CD4-positive, alpha-beta T cell treated with Interleukin-4 for 1 hour (primary cell): Measurements from ENCODE around the gene CUL9.

Source experiments
- DNase-seq, 2 donors: peaks; one replicate each; pipeline ENCODE4 v3.0.0-alpha.2; 2020 to 2022

The CUL9 gene

DNA sequence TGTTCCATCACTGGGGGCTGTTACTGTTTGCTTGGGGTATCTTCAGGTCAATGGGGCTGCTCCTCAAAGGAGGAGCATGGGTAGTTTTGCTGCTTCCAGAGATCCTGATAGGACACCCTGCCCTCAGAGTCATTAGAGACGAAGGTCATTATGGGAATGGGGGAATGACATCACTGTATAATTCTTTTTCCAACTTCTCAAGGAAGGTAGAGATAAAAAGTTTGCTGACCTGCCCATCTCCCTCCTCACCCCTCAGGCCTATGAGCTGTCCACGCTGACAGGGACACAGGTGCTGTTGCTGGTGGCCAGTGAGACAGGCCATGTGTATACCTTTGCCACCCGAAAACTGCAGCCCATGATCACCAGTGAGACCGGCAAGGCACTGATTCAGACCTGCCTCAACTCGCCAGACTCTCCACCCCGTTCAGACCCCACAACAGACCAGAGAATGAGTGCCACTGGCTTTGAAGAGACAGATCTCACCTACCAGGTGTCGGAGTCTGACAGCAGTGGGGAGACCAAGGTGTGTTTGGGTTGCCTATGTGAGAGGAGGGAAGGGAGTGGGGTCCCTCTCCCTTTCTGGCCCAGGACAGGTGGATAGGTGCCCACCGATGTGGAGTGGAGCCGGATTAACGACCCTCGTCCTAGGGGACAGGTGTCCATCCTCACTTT is 8.3 kb upstream of the CUL9 start:
- DNase-seq: peak; percentile 16 to 24

DNA sequence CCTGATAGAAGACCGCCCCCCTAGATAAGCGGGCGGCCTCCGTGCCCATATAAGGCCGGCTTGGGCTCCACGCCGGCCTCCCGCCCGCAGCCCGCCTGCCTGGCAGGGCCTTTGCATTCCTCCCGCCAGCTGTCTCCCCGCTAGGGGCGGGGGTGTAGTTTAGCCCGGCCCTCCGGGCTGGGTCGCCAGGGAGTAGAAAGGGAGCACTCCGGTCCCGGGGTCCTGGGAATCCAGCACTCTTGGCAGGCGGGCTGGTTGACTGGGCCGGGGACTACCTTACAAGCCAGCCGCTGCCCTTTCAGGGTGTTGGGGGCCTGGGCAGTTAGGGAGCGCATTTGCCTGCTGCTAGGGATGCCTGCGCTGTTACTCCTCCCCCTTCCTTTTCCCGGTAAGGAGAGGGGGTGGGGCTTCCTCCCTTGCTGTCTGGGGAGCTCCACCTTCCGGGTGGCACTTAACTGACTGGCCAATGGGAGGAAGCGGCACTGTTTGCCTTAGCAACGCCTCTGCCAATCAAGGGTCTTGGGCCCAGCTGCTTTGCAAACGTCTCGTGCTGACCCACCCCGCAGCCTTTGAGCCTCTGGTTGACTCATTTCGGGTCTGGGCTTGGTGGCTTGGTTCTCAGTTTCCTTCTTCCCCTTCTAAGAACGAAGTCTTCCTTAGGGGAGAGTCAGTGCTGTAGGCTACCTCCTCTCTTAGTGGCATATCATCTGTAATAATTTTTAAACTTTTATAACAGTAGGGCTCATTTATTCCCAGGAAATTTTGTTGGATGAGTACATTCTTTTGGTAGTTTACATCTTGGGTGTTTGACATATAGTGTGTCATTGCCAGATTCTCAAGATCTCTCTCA is 7.5 kb upstream of the CUL9 start:
- peak; percentile 97 to 98 for DNase-seq

DNA sequence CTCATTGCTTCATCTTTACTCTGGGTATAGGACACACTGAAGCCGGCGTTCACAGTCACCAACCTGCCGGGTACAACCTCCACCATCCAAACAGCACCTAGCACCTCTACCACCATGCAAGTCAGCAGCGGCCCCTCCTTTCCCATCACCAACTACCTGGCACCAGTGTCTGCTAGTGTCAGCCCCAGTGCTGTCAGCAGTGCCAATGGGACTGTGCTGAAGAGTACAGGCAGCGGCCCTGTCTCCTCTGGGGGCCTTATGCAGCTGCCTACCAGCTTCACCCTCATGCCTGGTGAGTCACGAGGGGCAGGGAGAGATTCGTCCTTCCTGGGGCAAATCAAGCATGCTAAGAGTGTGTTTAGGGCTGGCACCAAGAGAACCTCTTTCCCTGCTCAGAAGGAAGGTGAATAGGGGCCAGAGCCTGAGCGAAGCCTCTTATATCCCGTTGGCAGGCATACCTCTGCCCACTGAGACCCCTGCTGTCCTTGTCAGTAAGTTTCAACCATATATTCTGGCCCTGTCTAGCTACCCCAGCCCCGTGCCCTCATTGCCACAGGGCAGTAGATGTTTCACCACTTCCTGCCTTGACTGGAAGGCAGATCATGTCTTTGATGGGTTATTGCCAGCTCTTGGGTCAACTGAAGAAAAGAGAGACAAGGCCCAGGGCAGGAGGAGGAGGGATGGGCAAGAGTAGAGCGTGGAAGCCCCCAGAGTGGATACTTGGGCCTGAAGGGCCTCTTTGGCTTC is 6.1 kb upstream of the CUL9 start:
- DNase-seq: no peak

DNA sequence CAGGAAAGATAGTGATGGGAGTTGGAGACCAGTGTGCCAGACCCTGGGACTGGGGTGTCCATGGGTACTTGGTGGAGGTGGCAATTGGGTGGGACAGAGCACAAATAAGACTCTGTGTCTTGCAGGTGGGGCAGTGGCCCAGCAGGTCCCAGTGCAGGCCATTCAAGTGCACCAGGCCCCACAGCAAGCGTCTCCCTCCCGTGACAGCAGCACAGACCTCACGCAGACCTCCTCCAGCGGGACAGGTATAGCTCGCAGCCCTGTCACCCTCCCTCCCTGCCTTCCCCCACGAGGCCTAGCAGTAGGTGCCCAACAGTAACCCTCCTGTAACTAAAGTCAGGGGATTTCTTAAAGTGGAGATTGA is 5.6 kb upstream of the CUL9 start:
- no peak for DNase-seq

DNA sequence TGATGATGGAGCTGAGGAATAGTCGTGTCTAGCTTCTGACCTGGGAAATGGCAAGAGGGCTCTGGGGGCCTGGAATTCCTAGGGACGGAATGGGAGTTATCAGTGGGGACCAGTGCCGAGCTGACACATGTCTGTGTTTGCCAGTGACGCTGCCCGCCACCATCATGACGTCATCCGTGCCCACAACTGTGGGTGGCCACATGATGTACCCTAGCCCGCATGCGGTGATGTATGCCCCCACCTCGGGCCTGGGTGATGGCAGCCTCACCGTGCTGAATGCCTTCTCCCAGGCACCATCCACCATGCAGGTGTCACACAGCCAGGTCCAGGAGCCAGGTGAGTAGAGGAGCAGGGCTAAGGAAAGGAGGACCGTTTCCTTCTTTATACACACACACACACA is 3.8 kb upstream of the CUL9 start:
- no peak for DNase-seq

DNA sequence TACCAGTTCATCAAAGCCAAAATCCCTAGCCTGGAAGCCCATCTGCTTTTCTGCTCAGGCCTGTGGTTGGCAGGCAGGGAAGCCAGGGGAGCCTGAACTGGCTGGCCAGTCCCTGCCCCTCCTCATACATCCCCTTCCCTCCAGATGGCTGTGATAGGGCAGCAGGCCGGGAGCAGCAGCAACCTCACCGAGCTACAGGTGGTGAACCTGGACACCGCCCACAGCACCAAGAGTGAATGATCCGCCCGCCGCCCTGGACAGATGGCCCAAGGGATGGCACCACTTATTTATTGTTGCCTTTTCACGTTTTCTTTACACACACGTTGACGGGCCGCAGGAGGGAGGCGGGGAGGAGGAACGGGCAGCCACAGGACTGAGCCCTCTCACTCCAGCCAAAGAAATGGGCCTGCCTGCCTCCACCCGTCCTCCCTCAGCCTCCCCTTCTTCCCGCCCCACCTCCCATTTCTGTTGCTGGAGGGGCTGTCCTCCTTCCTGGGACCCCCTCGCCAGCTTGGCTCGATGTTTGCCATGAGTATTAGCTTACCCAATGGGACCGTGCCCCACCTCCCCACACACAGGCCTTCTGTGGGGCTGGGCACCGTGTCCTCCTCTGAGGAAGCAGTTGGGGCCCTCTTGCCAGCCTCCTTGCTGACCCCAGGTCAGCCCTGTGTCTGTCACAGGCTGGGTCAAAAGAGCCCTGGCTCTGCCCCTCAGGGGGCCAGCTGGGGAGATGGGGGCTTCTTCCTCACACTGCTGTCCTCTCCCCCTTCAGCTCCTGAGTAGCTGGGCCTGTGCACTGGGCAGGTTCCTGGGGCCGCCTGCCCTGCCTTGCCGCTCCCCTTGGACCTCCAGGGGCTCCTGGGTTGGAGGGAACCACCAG is 2.8 kb upstream of the CUL9 start:
- no peak for DNase-seq

DNA sequence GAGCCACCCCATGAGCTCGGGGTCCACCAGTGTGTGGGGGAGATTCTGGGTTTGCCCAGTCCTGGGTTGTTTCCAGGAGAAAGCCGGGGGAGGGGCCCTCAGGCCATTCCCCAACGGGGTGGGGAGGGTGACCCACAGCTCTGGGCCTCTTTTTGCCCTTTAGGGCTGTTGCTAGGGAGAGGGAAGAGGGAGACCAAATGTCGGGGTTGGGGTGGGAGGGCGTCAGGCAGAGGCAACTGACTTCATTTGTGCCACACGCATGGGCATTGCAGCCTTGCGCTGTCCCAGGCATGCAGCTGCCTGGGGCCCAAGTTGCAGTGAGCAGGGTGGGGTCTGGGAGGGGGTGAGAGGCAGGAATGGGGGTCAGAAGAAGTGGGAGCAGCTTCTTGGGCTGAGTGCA is 1.9 kb upstream of the CUL9 start:
- DNase-seq: no peak

DNA sequence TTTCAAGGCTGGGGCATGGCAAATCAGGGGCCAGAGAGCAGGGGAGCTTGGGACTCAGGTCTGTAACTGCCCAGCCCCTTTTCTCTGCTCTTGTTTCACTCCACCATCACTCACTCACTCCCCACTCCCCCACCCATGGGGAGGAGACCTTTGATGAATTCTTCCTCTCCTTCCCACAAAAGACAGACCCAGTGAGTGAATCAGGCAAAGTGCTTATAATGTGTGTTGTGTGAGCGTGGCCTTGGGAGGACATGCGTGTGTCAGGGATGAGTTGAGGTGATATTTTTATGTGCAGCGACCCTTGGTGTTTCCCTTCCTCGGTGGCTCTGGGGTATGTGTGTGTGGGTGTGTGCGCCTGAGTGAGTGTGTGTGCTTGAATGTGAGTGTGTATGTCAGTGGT is 1.0 kb upstream of the CUL9 start:
- no peak for DNase-seq

DNA sequence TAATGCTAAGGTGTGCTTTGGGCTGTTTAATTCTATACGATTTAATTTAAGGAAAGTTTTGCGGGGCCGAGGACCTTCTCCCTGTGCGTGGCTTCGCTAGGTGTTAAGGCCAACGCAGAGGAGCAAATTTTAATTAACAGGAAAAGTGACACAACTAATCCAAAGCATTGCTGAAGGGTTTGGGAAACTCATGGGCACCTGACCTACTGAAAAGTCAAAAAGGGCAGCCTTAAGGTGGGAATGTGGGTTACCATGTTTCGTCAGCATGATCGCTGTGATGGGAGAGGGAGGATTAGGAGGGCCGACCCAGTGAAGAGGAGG is 415 bp upstream of the CUL9 start:
- DNase-seq: no peak

DNA sequence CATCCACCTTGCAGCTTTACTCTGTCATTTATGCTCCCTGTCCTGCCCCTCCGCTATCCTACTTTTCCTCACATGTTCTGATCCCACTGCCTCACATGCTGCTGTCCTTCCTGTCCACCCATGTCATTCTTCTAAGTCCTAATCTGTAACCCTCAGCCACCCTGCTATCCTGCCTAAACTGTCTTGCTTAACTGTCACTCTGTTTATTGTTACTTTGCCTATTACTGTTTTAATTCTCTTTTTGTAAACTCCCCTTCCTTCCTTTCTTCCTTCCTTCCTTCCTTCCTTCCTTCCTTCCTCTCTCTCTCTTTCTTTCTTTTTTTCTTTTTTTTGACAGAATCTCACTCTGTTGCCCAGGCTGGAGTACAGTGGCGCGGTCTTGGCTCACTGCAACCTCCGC is 1.4 kb downstream of the CUL9 start:
- DNase-seq: no peak

DNA sequence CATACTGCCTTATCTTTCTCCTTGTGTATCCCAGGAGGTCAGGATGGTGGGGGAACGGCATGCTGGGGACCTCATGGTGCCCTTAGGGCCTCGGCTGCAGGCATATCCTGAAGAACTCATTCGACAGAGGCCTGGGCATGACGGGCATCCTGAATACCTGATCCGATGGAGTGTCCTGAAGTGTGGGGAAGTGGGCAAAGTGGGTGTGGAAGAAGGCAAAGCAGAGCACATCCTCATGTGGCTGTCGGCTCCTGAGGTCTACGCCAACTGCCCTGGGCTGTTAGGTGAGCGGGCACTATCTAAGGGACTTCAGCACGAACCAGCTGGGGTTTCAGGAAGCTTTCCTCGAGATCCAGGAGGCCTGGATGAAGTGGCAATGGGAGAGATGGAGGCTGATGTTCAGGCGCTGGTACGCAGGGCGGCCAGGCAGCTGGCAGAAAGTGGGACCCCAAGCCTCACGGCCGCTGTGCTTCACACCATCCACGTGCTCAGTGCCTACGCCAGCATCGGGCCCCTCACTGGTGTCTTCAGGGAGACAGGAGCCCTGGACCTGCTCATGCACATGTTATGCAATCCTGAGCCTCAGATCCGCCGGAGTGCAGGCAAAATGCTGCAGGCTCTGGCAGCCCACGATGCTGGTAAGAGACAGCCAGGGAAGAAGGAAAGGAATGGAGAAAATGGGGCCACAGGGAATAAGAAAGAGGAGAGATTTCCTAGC is 2.4 kb downstream of the CUL9 start:
- DNase-seq: no peak

DNA sequence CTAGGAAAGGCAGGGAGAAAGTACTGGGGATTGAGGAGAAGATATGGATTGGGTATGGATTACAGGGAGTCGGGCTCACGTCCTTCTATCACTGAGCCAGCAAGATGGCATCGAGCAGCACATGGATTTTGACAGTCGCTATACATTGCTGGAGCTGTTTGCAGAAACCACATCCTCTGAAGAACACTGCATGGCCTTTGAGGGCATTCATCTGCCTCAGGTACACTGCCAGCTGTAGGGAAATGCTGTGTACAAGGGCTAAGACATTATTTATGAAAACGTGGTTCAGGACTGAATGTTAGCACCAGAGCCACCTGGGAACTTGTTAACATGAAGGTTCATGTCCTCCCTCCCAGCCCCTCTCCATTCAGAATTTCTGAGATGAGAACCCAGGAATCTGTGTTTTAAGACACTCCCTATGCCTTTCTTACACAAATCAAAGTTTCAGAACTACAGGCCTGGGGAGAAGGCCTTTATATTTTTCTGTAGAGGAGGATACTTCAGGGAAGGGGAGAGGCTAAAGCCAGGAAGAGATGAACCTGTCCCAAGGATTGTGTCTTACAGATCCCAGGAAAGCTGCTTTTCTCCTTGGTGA is 3.5 kb downstream of the CUL9 start:
- DNase-seq: peak in 1 of 2 donors; percentile 46

DNA sequence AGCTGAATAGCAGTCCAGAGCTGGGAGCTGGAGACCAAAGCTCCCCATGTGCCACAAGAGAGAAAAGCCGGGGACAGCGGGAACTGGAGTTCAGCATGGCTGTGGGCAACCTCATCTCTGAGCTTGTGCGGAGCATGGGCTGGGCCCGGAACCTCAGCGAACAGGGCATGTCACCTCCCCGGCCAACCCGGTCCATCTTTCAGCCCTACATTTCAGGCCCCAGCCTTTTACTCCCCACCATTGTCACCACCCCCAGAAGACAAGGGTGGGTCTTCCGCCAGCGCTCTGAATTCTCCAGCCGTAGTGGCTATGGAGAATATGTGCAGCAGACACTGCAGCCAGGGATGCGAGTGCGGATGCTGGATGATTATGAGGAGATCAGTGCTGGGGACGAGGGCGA is 4.0 kb downstream of the CUL9 start:
- no peak for DNase-seq

DNA sequence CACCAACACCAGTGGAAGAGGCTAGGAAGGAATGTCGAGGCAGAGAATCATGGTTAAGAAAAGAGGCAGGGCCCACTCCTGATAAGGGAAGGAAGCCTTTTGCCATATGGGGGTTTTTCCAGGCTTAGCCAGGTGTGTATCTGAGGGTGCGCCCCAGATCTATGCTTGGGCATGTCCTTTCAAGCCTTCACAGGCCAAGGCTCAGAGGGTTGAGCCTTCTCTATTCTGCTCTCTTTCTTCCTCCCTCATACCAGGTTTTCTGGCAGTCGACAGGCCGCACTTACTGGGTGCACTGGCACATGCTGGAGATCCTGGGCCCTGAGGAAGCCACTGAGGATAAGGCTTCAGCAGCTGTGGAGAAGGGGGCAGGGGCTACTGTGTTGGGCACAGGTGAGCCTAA is 4.7 kb downstream of the CUL9 start:
- no peak for DNase-seq

DNA sequence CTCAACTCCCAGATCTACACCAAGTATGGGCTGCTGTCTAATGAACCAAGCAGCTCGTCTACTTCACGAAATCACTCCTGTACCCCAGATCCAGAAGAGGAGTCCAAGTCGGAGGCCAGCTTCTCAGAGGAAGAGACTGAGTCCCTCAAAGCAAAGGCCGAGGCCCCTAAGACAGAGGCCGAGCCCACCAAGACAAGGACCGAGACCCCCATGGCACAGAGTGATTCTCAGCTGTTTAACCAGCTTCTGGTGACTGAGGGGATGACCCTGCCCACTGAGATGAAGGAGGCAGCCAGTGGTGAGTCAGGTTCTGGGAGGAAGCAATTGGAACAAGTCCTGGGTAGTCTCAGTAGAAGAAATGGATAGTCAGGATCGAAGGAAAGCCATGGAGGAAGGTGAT is 5.8 kb downstream of the CUL9 start:
- no peak for DNase-seq

DNA sequence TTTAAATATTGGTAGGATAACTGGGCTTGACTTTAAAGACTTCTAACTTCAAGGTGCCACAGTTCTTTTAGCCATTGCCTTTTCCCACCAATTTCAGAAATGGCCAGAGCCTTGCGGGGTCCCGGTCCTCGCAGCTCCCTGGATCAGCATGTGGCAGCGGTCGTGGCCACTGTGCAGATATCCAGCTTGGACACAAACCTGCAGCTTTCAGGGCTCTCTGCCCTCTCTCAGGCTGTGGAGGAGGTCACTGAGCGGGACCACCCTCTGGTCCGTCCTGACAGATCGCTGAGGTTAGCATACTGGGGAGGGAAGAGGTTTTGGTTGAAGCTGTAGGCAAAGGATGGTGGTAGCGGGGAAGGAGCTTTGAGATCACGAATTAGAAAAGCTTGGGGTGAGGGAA is 6.4 kb downstream of the CUL9 start:
- DNase-seq: no peak

DNA sequence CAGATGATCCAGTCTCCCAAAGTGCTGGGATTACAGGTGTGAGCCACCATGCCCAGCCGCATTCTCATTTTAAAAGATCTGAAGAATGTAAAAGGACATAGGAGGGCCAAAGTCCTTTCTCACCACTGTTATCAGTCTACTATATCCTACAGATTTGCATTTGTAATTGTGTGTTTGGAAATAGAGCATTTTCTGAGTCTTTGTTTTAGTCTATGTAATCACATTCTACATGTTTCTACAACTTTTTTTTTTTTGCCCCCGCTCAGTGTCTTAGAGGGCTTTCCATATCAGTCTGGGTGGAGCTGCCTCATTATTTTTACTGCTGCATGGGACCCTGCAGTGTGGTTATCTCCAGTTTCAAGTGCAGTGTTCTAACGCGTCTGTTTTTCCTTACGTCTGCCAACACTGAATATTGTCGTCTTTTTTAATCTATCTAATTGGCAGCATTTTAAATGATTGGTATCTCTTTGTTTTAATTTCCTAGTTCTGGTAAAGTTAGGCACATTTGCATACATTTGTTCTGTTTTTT is 7.8 kb downstream of the CUL9 start:
- no peak for DNase-seq

DNA sequence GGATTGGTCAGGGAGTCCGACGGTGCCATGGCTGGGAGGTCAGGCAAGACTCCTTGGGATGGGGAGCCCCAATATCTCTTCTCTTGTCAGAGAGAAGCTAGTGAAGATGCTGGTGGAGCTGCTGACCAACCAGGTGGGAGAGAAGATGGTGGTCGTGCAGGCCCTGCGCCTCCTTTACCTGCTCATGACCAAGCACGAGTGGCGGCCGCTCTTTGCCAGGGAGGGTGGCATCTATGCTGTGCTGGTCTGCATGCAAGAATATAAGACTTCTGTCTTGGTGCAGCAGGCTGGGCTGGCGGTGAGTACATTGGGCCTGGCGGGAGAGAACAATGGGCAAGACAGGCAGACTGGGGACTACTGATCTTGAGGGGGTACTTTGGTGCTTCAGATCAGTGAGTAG is 10.9 kb downstream of the CUL9 start:
- no peak for DNase-seq

DNA sequence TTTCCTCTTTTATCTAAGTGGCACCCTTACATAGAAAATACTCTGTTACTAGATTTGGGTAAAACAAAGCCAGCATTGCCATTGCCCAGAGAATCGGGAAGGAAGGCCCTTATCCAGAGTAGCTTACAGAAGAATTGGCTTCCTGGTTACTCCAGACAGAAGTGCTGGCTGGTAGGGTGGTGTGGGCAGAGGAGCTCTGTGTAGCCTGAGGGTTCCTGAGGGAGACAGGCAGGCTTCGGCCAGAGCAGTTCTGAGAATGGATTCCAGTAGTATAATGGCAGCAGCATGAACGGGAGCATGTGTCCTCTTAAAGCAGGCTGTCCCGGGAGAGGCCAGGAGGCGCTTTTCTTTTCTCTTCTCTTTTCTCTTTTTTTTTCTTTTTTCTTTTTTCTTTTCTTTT is 11.9 kb downstream of the CUL9 start:
- DNase-seq: peak in 1 of 2 donors; percentile 2

DNA sequence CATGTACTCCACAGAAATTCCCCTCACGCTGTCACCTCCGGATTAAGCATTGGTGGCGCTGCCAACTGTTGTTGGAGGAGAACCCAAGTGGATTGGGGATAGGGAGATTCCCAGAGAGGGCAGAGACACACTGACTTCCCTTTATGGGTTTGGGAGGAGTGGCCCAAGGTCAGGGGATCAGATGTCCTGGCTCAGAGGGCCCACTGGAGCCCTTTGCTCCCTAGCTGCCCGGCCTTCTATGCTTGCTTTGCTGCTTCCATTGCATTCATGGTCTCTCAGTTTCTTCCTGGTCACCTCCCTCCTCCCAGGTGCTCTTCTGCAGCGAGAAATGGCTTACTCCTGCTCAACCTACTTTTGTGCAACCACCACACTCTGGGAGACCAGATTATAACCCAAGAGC is 14.3 kb downstream of the CUL9 start:
- peak in 1 of 2 donors; percentile 9 for DNase-seq

DNA sequence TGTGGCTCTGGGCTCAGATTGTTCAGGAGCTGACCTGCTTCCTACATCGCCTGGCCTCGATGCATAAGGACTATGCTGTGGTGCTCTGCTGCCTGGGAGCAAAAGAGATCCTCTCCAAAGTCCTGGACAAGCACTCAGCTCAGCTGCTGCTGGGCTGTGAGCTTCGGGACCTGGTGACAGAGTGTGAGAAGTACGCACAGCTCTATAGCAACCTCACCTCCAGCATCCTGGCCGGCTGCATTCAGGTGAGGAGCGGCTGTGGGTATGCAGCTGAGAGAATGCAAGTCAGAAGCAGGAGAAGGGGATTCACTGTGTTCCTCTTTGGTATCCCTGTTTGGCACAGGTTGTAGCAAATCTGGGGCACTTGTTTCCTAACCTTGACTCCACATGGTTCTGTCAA is 17.9 kb downstream of the CUL9 start:
- peak in 1 of 2 donors; percentile 3 for DNase-seq

DNA sequence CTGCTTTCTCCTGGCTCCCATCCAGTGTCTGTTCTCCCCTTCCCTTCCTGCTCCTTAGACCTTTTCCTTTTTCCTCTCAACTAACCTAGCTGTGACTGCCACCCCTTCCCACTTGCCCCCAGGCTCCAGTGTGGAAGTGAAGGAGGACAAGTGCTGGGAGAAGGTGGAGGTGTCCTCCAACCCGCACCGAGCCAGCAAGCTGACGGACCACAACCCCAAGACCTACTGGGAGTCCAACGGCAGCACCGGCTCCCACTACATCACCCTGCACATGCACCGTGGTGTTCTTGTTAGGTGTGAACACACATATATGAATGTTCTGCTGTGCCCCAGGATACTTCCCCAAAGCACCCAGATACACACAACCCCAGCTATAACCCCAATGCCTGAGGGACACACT is 18.5 kb downstream of the CUL9 start:
- peak in 1 of 2 donors; percentile 1 for DNase-seq
